Mesenchymal stem cell (in vitro differentiated cells and primary cell): ENCODE data around the gene MARS1.
"Not testable (repeated sequence)": the region's sequence is repeated elsewhere in the genome, so short reads cannot be mapped to it uniquely, and the experiment has no call there.

Experiments used
- DNase-seq: peaks from one replicate; pipeline ENCODE4 v3.0.0-alpha.2; 2013
- H2AFZ ChIP-seq: one replicate; pipeline ENCODE4 v1.6.1; 2013; ENCODE audit warnings: low read depth, mild to moderate bottlenecking, control low read depth, inconsistent platforms, low read length, moderate library complexity
- H2AK5ac ChIP-seq: 2 replicates; pipeline ENCODE4 v1.6.1; 2013; ENCODE audit warnings: low read length, moderate library complexity, mild to moderate bottlenecking, inconsistent platforms; ENCODE audit not compliant: severe bottlenecking
- H2BK120ac ChIP-seq: one replicate; pipeline ENCODE4 v1.6.1; 2013; ENCODE audit warnings: low read depth, mild to moderate bottlenecking, inconsistent platforms, low read length, moderate library complexity
- H2BK12ac ChIP-seq, 2 experiments: one replicate each; pipeline ENCODE4 v1.6.1; 2013; ENCODE audit warnings: inconsistent platforms in 2 of 2, low read length in 2 of 2, mild to moderate bottlenecking in 2 of 2, moderate library complexity in 2 of 2, control low read depth in 1 of 2
- H2BK15ac ChIP-seq: one replicate; pipeline ENCODE4 v1.6.1; 2013; ENCODE audit warnings: mild to moderate bottlenecking, low read depth, inconsistent platforms; ENCODE audit not compliant: poor library complexity, severe bottlenecking
- H2BK5ac ChIP-seq: 2 replicates; pipeline ENCODE4 v1.6.1; 2013; ENCODE audit warnings: low read depth, mild to moderate bottlenecking, low read length, control low read depth, inconsistent platforms; ENCODE audit not compliant: poor library complexity, severe bottlenecking
- H3K14ac ChIP-seq, 2 experiments: one replicate each; pipeline ENCODE4 v1.6.1; 2013; ENCODE audit warnings: inconsistent platforms in 2 of 2, low read length in 2 of 2, control low read depth in 1 of 2, mild to moderate bottlenecking in 1 of 2, moderate library complexity in 1 of 2
- H3K18ac ChIP-seq, 2 experiments: one replicate each; pipeline ENCODE4 v1.6.1; 2013; ENCODE audit warnings: inconsistent platforms in 2 of 2, low read length in 2 of 2, control low read depth in 1 of 2, low read depth in 1 of 2, mild to moderate bottlenecking in 1 of 2
- H3K23ac ChIP-seq, 2 experiments: one replicate each; pipeline ENCODE4 v1.6.1; 2013; ENCODE audit warnings: inconsistent platforms in 2 of 2, low read length in 2 of 2, mild to moderate bottlenecking in 2 of 2, moderate library complexity in 2 of 2, control low read depth in 1 of 2
- H3K27ac ChIP-seq: 2 replicates; pipeline ENCODE4 v1.5.1; 2013; ENCODE audit warnings: mild to moderate bottlenecking, moderate library complexity, low read length, control low read depth, inconsistent platforms; ENCODE audit not compliant: poor library complexity, severe bottlenecking
- H3K27me3 ChIP-seq, 2 experiments: 2 replicates each; pipeline versions ENCODE4 v1.6.1 to v1.7.0; 2013; ENCODE audit warnings: low read length in 2 of 2, mild to moderate bottlenecking in 2 of 2, moderate library complexity in 2 of 2, control low read depth in 1 of 2, inconsistent platforms in 1 of 2; ENCODE audit not compliant: control insufficient read depth in 1 of 2, insufficient read depth in 1 of 2
- H3K36me3 ChIP-seq, 2 experiments: 2 replicates each; pipeline versions ENCODE4 v1.6.1 to v1.7.0; 2013; ENCODE audit warnings: low read length in 2 of 2, control low read depth in 1 of 2, inconsistent platforms in 1 of 2, low read depth in 1 of 2, mild to moderate bottlenecking in 1 of 2; ENCODE audit not compliant: insufficient read depth in 2 of 2, control insufficient read depth in 1 of 2
- H3K4ac ChIP-seq, 2 experiments: one replicate each; pipeline ENCODE4 v1.6.1; 2013; ENCODE audit warnings: inconsistent platforms in 2 of 2, low read length in 2 of 2, mild to moderate bottlenecking in 2 of 2, moderate library complexity in 2 of 2, control low read depth in 1 of 2, low read depth in 1 of 2
- H3K4me1 ChIP-seq: 2 replicates; pipeline ENCODE4 v1.6.1; 2013; ENCODE audit warnings: low read depth, low read length, control low read depth; ENCODE audit not compliant: control insufficient read depth, insufficient read depth
- H3K4me2 ChIP-seq: 2 replicates; pipeline ENCODE4 v1.6.1; 2013; ENCODE audit warnings: low read length, mild to moderate bottlenecking, inconsistent platforms; ENCODE audit not compliant: poor library complexity, severe bottlenecking
- H3K4me3 ChIP-seq, 2 experiments: 2 replicates each; pipeline versions ENCODE4 v1.5.1 to v1.7.0; 2013; ENCODE audit warnings: low read length in 2 of 2, mild to moderate bottlenecking in 2 of 2, control low read depth in 1 of 2, low read depth in 1 of 2; ENCODE audit not compliant: insufficient read depth in 1 of 2
- H3K79me1 ChIP-seq: replicated peaks from 2 replicates; pipeline ENCODE4 v1.6.1; 2013; ENCODE audit warnings: mild to moderate bottlenecking, control low read depth, low read length, inconsistent platforms; ENCODE audit not compliant: poor library complexity, severe bottlenecking
- H3K9ac ChIP-seq: 2 replicates; pipeline ENCODE4 v1.7.0; 2013; ENCODE audit warnings: mild to moderate bottlenecking, low read length, moderate library complexity
- H3K9me3 ChIP-seq: 2 replicates; pipeline ENCODE4 v1.7.0; 2013; ENCODE audit warnings: mild to moderate bottlenecking, low read length; ENCODE audit not compliant: control insufficient read depth
- H4K8ac ChIP-seq: one replicate; pipeline ENCODE4 v1.6.1; 2013; ENCODE audit warnings: inconsistent platforms, mild to moderate bottlenecking, low read length, moderate library complexity
- H4K91ac ChIP-seq: one replicate; pipeline ENCODE4 v1.6.1; 2013; ENCODE audit warnings: mild to moderate bottlenecking, low read length, inconsistent platforms
- WGBS: methylation state at CpG from one replicate; pipeline ENCODE4 v1.1.7; 2013; ENCODE audit warnings: mixed read lengths; 5-methylcytosine and 5-hydroxymethylcytosine counted together

The MARS1 gene

GRCh38 chr12:57511588-57512325, 23.9 kb downstream of the MARS1 start:
- no peak overlapping the region for H3K9ac ChIP-seq
- H4K8ac ChIP-seq, result peak overlapping the region; percentile 4
- H2AK5ac ChIP-seq, result no peak overlapping the region
- peaks cover 4% of the 10 kb centered on the region for H3K4me1 ChIP-seq
- no peak overlapping the region for H2AFZ ChIP-seq
- H3K9me3 ChIP-seq, result no peaks in the 10 kb centered on the region
- H2BK5ac ChIP-seq, result no peak overlapping the region
- no peak overlapping the region for H2BK12ac ChIP-seq
- H2BK120ac ChIP-seq, result no peak overlapping the region
- H3K4ac ChIP-seq, result no peak overlapping the region
- no peak overlapping the region for H3K23ac ChIP-seq
- DNase-seq, result no peak
- H3K27me3 ChIP-seq, result no peaks in the 10 kb centered on the region
- H4K91ac ChIP-seq, result no peak overlapping the region
- no peak overlapping the region for H3K14ac ChIP-seq
- no peak overlapping the region for H3K27ac ChIP-seq
- 99% methylated on average over 6 of the region's 7 CpGs for whole genome bisulfite sequencing
- H3K18ac ChIP-seq, result no peak overlapping the region
- no peak overlapping the region for H2BK15ac ChIP-seq
- H3K36me3 ChIP-seq, result peaks cover 57 to 68% of the 10 kb centered on the region in 2 experiments
- peaks cover 17% of the 10 kb centered on the region for H3K79me1 ChIP-seq
- H3K4me2 ChIP-seq, result no peak overlapping the region
- H3K4me3 ChIP-seq, result no peak overlapping the region

DNA sequence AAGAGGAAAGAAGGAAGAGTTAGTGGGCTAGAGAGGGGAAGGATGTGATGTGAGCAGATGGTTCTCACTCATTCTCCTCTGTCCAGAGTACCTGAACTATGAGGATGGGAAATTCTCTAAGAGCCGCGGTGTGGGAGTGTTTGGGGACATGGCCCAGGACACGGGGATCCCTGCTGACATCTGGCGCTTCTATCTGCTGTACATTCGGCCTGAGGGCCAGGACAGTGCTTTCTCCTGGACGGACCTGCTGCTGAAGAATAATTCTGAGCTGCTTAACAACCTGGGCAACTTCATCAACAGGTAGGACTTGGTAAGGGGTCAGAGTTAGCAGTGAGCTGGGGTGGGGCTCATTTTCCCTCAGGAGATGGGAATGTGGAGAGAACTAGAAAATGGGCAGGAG, 24.8 kb downstream of the MARS1 start:
- H3K4ac ChIP-seq, result no peak overlapping the region
- no peak overlapping the region for H3K14ac ChIP-seq
- H3K4me3 ChIP-seq, result no peak overlapping the region
- H4K8ac ChIP-seq, result peak overlapping the region; percentile 38
- H3K4me2 ChIP-seq, result no peak overlapping the region
- WGBS, result 98% methylated on average over 6 of the region's 6 CpGs
- no peak overlapping the region for H2BK15ac ChIP-seq
- H3K27me3 ChIP-seq, result no peaks in the 10 kb centered on the region
- no peak overlapping the region for H3K9ac ChIP-seq
- H4K91ac ChIP-seq, result no peak overlapping the region
- no peak overlapping the region for H2BK12ac ChIP-seq
- H3K79me1 ChIP-seq, result peaks cover 17% of the 10 kb centered on the region
- H3K23ac ChIP-seq, result no peak overlapping the region
- no peak for DNase-seq
- no peak overlapping the region for H2AFZ ChIP-seq
- H3K4me1 ChIP-seq, result peaks cover 4% of the 10 kb centered on the region
- no peaks in the 10 kb centered on the region for H3K9me3 ChIP-seq
- H3K36me3 ChIP-seq, result peaks cover 63 to 77% of the 10 kb centered on the region in 2 experiments
- no peak overlapping the region for H2BK5ac ChIP-seq
- no peak overlapping the region for H2AK5ac ChIP-seq
- H2BK120ac ChIP-seq, result no peak overlapping the region
- H3K27ac ChIP-seq, result no peak overlapping the region
- H3K18ac ChIP-seq, result no peak overlapping the region

- peaks cover 17% of the 10 kb centered on the region for H3K79me1 ChIP-seq
- no peak overlapping the region for H2BK15ac ChIP-seq
- H4K8ac ChIP-seq, result no peak overlapping the region
- H3K18ac ChIP-seq, result no peak overlapping the region
- no peak overlapping the region for H2AFZ ChIP-seq
- no peak overlapping the region for H3K4me3 ChIP-seq
- H3K9ac ChIP-seq, result no peak overlapping the region
- H3K4me2 ChIP-seq, result no peak overlapping the region
- 96% methylated on average over 4 of the region's 5 CpGs for WGBS
- peaks cover 4% of the 10 kb centered on the region for H3K4me1 ChIP-seq
- DNase-seq, result no peak
- no peak overlapping the region for H2AK5ac ChIP-seq
- no peak overlapping the region for H3K4ac ChIP-seq
- no peak overlapping the region for H3K23ac ChIP-seq
- peaks cover 63 to 83% of the 10 kb centered on the region in 2 experiments for H3K36me3 ChIP-seq
- no peak overlapping the region for H2BK120ac ChIP-seq
- H4K91ac ChIP-seq, result no peak overlapping the region
- no peaks in the 10 kb centered on the region for H3K9me3 ChIP-seq
- no peaks in the 10 kb centered on the region for H3K27me3 ChIP-seq
- H3K14ac ChIP-seq, result no peak overlapping the region
- H2BK5ac ChIP-seq, result no peak overlapping the region
- H3K27ac ChIP-seq, result no peak overlapping the region
- H2BK12ac ChIP-seq, result no peak overlapping the region
Measured at GRCh38 chr12:57513266-57513665, 25.4 kb downstream of the MARS1 start.

DNA sequence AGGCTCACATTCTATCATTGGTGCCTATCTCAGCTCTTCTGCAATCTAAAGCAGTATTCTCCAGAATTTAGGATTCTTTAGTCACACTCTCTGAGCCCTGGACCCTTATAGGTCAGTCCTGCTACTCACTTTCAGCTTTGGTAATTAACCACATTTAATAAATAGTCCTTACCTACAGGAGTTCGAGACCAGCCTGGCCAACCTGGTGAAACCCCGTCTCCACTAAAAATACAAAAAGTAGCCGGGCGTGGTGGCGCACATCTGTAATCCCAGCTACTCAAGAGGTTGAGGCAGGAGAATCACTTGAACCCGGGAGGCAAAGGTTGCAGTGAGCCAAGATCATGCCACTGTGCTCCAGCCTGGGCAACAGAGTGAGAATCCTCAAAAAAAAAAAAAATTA, 25.8 kb downstream of the MARS1 start:
- H4K91ac ChIP-seq, result not testable (repeated sequence)

More for the DNA sequence above, 25.8 kb downstream of the MARS1 start:
- H3K23ac ChIP-seq, H4K8ac ChIP-seq, H3K14ac ChIP-seq, H2BK5ac ChIP-seq, DNase-seq, H3K4me2 ChIP-seq, H3K18ac ChIP-seq, H2AFZ ChIP-seq, H3K4me1 ChIP-seq, H3K9me3 ChIP-seq, H2AK5ac ChIP-seq, H3K4ac ChIP-seq, H3K4me3 ChIP-seq, H2BK120ac ChIP-seq, H2BK12ac ChIP-seq, H3K27ac ChIP-seq, H3K9ac ChIP-seq, H2BK15ac ChIP-seq, H3K27me3 ChIP-seq: not testable (repeated sequence)
- H3K36me3 ChIP-seq, result peaks cover 59 to 84% of the 10 kb centered on the region in 2 experiments
- peaks cover 17% of the 10 kb centered on the region for H3K79me1 ChIP-seq
- 99% methylated on average over 6 of the region's 6 CpGs for WGBS
